ENCODE results near the gene VGF.
"Not testable (repeated sequence)": the region's sequence is repeated elsewhere in the genome, so short reads cannot be mapped to it uniquely, and the experiment has no call there.

Gene VGF

DNA sequence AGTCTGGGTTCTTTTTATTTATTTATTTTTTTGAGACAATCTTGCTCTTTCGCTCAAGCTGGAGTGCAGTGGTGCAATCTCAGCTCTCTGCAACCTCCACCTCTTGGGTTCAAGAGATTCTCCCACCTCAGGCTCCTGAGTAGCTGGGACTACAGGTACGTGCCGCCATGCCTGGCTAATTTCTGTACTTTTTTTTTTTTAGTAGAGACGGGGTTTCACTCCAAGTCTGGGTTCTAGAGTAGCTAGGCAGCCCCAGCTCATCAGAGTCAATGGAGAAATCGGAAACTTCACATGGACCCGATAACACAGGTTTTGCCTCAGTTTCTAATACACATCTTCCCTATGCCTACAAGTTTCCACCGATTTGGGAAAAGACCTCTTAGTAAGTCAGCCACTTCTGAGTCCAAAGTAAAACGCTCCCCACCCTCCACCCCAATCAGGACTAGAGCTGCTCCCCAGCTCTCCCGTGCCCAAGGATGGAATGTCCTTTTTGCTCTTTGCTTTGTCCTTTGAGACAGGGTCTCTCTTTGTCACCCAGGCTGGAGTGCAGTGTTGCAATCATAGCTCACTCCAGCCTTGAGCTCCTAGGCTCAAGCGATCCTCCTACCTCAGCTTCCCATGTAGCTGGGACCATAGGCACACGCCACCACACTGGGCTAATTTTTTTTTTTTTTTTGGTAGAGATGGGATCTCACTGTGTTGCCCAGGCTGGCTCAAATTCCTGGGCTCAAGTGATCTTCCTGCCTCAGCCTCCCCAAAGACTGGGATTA, 42.3 kb downstream of the VGF start:
- TF ChIP-seq, protein P1, sequence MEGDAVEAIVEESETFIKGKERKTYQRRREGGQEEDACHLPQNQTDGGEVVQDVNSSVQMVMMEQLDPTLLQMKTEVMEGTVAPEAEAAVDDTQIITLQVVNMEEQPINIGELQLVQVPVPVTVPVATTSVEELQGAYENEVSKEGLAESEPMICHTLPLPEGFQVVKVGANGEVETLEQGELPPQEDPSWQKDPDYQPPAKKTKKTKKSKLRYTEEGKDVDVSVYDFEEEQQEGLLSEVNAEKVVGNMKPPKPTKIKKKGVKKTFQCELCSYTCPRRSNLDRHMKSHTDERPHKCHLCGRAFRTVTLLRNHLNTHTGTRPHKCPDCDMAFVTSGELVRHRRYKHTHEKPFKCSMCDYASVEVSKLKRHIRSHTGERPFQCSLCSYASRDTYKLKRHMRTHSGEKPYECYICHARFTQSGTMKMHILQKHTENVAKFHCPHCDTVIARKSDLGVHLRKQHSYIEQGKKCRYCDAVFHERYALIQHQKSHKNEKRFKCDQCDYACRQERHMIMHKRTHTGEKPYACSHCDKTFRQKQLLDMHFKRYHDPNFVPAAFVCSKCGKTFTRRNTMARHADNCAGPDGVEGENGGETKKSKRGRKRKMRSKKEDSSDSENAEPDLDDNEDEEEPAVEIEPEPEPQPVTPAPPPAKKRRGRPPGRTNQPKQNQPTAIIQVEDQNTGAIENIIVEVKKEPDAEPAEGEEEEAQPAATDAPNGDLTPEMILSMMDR (IDR thresholded peaks at IDR 0.05; ENCODE audit: insufficient read depth, low read length) = no peak
- TF ChIP-seq, protein P2, sequence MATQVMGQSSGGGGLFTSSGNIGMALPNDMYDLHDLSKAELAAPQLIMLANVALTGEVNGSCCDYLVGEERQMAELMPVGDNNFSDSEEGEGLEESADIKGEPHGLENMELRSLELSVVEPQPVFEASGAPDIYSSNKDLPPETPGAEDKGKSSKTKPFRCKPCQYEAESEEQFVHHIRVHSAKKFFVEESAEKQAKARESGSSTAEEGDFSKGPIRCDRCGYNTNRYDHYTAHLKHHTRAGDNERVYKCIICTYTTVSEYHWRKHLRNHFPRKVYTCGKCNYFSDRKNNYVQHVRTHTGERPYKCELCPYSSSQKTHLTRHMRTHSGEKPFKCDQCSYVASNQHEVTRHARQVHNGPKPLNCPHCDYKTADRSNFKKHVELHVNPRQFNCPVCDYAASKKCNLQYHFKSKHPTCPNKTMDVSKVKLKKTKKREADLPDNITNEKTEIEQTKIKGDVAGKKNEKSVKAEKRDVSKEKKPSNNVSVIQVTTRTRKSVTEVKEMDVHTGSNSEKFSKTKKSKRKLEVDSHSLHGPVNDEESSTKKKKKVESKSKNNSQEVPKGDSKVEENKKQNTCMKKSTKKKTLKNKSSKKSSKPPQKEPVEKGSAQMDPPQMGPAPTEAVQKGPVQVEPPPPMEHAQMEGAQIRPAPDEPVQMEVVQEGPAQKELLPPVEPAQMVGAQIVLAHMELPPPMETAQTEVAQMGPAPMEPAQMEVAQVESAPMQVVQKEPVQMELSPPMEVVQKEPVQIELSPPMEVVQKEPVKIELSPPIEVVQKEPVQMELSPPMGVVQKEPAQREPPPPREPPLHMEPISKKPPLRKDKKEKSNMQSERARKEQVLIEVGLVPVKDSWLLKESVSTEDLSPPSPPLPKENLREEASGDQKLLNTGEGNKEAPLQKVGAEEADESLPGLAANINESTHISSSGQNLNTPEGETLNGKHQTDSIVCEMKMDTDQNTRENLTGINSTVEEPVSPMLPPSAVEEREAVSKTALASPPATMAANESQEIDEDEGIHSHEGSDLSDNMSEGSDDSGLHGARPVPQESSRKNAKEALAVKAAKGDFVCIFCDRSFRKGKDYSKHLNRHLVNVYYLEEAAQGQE (IDR thresholded peaks at IDR 0.05; ENCODE audit: insufficient replicate concordance, low read depth) = no peak
- no peak for TF ChIP-seq SPI1 (IDR thresholded peaks at IDR 0.05; ENCODE audit: borderline replicate concordance, low read depth)
- no peak for TF ChIP-seq POLR2AphosphoS5 (IDR thresholded peaks at IDR 0.05; ENCODE audit: low read depth)
- no peak for TF ChIP-seq GABPA (IDR thresholded peaks at IDR 0.05; ENCODE audit: low read depth)
- Histone ChIP-seq H3K4me3 (replicated peaks; ENCODE audit: insufficient read depth, low read length) (no peak overlapping the region), H3K27me3 (ENCODE audit: insufficient read depth, poor library complexity, severe bottlenecking) (peaks cover 6% of the 10 kb centered on the region), H3K27ac (replicated peaks) (no peak overlapping the region)
- no peak for DNase-seq (ENCODE audit: low read depth in 1 of 2, low spot score in 1 of 2)

DNA sequence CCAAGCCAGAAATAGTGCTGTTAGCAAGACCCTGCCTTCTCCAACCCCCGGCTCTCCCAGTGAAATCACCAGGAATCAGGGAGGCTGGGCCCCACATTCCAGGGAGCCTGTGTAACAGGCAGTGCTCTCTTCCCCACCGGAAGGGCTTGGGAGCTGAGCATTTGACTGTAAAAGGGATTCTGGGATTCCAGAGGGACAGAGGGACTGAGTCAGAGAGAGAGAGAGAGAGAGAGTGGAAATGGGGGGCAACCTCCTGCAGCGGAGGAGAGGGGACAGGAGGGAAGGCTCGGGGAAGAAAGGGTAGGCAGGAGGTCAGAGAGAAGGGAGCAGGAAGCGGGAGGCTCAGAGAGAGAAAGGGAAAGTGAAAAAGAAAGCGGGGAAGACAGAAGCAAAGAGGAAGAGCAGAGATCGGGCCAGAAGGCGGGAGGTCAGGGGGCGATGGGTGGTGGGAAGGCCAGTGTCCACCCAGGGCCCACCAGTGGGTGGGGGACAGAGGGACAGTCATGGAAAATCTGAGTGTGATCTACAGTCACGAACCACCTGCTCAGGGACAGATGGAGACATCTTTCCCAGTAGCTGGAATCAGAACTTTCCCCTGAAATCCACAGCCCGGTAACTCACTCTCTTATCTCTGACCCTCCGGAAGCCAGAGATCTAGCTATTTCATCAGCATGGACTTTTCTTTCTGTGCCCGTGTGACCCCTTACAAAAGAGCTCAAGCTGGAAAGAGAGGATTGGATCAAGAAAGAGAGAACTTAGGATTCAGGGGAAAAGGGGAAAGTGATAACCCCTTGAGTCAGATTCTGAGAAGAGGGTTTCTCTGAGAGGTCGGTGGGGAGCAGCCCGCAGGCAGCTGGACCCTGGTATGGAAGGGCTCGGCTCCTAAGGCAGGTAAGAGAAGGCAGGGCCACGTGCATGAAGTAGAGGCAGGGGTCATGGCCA, 43.1 kb downstream of the VGF start:
- no peak for DNase-seq (ENCODE audit: low read depth in 1 of 2, low spot score in 1 of 2)
- H3K4me3 ChIP-seq (replicated peaks; ENCODE audit: insufficient read depth, low read length) = peak overlapping the region; percentile 13; the same call in 1 of the 2 replicates
- TF ChIP-seq, protein P1 (IDR thresholded peaks at IDR 0.05; ENCODE audit: insufficient read depth, low read length) = no peak
- no peak for TF ChIP-seq GABPA (IDR thresholded peaks at IDR 0.05; ENCODE audit: low read depth)
- TF ChIP-seq SPI1 (IDR thresholded peaks at IDR 0.05; ENCODE audit: borderline replicate concordance, low read depth) = no peak
- TF ChIP-seq, protein P2 (IDR thresholded peaks at IDR 0.05; ENCODE audit: insufficient replicate concordance, low read depth) = no peak
- no peak for TF ChIP-seq POLR2AphosphoS5 (IDR thresholded peaks at IDR 0.05; ENCODE audit: low read depth)
- H3K27me3 ChIP-seq (ENCODE audit: insufficient read depth, poor library complexity, severe bottlenecking) = peaks cover 6% of the 10 kb centered on the region
- H3K27ac ChIP-seq (replicated peaks) = no peak overlapping the region

DNA sequence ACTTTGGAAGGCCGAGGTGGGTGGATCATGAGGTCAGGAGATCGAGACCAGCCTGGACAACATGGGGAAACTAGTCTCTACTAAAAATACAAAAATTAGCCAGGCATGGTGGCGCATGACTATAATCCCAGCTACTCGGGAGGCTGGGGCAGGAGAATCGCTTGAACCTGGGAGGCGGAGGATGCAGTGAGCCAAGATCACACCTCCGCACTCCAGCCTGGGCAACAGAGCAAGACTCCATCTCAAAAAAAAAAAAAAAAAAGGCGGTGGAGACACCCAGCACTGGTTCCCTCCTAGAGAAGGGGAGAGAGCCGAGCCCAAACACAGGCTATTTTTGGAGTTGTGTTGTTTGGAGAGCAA, 43.8 kb downstream of the VGF start:
- DNase-seq (ENCODE audit: low read depth in 1 of 2, low spot score in 1 of 2); H3K27ac ChIP-seq (replicated peaks); H3K27me3 ChIP-seq (ENCODE audit: insufficient read depth, poor library complexity, severe bottlenecking); H3K4me3 ChIP-seq (replicated peaks; ENCODE audit: insufficient read depth, low read length): not testable (repeated sequence)

DNA sequence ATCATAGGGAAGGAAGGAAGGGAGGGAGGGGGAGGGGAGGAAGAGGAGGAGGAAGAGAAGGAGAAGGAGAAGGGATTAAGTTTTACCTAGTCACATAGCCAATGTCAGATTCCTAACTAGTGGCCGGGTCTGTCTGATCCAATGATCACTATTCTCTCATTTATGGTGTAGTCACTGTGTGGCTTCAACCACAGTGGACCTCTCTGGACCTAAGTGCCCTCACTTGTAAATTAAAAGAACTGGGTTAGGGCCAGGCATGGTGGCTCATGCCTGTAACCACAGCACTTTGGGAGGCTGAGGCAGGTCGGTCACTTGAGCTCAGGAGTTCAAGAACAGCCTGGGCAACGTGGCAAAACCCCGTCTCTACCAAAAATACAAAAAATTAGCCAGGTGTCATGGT, 45.1 kb downstream of the VGF start:
- Histone ChIP-seq H3K27me3 (ENCODE audit: insufficient read depth, poor library complexity, severe bottlenecking) (peaks cover 6% of the 10 kb centered on the region), H3K27ac (replicated peaks) (no peak overlapping the region), H3K4me3 (replicated peaks; ENCODE audit: insufficient read depth, low read length) (no peak overlapping the region)
- no peak for DNase-seq (ENCODE audit: low read depth in 1 of 2, low spot score in 1 of 2)
- TF ChIP-seq POLR2AphosphoS5 (IDR thresholded peaks at IDR 0.05; ENCODE audit: low read depth) (no peak), GABPA (IDR thresholded peaks at IDR 0.05; ENCODE audit: low read depth) (no peak), SPI1 (IDR thresholded peaks at IDR 0.05; ENCODE audit: borderline replicate concordance, low read depth) (no peak)
- TF ChIP-seq, protein P2 (IDR thresholded peaks at IDR 0.05; ENCODE audit: insufficient replicate concordance, low read depth) = no peak
- TF ChIP-seq, protein P1 (IDR thresholded peaks at IDR 0.05; ENCODE audit: insufficient read depth, low read length) = no peak
